Pulmonary artery endothelial cell (primary cell): ENCODE data around the gene GRAP2. TPM values are rescaled to one million over a fixed set of nuclear protein-coding genes. Genes with fewer than 3 reads are reported as not detected.

Experiments used
- DNase-seq: peaks from one replicate; pipeline ENCODE4 v3.0.0-alpha.2; 2011; ENCODE audit warnings: low read depth, low spot score
- total RNA-seq: library from RNA; depleted of rRNA; stranded (reverse); fragments of >200 nt; gene quantifications from 2 replicates; pipeline ENCODE4 v1.2.3, GENCODE V29; 2014

GRAP2 gene
- total RNA-seq, 1 donor from 2014 or later: not detected

DNA sequence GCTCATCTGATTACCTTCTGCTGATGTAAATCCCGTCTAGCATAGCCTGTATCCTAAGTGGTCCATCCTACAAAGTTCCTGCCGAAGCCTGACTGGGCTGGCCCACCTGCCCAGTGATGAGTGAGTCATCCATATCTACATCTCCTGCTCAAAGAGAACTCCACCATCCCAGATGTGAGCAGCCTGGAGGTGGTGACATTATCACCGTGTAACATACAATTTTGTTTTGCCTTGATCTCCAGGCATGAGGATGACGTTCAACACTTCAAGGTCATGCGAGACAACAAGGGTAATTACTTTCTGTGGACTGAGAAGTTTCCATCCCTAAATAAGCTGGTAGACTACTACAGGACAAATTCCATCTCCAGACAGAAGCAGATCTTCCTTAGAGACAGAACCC is 64.9 kb downstream of the GRAP2 start:
- DNase-seq: no peak

DNA sequence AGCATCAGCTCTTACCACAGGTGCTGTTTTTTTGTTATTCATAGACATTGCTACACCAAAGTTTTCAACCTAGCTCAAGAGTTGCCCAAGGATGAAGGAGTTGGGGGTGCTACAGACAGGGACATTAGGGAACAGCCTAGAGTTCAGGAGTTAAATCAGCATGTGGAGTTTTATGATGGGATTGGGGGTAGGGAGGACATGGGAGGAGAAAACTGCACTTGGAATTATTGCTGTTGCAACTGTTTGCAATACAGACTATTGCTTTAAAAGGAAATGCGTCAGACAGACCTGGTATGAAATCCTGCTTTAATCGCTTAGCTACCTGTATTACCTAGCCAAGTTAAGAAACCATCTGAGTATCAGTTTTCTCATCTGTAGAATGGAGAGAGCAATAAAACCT is 65.6 kb downstream of the GRAP2 start:
- no peak for DNase-seq

DNA sequence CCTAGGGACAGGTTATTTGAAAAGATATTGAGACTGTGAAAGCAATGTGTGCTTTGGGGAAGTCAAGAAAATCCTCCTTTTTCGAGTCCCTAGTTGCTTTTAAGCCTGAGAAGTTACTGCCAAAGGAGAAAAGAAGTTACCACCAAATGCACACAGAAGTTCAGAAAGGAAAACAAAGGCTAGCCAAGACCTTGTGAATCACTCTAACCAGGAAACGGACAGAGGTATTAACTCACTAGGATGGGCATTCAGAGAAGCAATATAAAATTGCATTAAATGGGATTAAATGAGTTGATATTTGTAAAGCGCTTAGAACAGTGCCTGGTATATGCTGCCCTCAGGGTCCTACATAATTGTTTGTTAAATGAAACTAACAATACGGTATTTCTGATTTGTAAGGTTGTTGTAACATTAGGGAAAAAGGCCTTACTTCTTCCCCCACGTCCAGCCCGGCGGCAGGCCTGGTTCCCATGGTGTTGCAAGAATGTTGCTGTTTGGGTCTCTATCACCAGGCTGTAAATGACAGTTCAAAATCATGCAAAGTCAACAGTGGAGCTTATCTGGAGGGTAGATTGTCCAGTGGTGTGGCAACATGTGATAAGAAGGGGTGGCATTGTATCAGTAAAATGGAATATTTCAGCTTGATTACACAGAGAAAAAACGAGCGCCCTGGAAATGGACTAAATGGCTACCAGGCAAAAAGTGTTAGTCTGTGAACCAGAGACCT is 66.4 kb downstream of the GRAP2 start:
- no peak for DNase-seq

DNA sequence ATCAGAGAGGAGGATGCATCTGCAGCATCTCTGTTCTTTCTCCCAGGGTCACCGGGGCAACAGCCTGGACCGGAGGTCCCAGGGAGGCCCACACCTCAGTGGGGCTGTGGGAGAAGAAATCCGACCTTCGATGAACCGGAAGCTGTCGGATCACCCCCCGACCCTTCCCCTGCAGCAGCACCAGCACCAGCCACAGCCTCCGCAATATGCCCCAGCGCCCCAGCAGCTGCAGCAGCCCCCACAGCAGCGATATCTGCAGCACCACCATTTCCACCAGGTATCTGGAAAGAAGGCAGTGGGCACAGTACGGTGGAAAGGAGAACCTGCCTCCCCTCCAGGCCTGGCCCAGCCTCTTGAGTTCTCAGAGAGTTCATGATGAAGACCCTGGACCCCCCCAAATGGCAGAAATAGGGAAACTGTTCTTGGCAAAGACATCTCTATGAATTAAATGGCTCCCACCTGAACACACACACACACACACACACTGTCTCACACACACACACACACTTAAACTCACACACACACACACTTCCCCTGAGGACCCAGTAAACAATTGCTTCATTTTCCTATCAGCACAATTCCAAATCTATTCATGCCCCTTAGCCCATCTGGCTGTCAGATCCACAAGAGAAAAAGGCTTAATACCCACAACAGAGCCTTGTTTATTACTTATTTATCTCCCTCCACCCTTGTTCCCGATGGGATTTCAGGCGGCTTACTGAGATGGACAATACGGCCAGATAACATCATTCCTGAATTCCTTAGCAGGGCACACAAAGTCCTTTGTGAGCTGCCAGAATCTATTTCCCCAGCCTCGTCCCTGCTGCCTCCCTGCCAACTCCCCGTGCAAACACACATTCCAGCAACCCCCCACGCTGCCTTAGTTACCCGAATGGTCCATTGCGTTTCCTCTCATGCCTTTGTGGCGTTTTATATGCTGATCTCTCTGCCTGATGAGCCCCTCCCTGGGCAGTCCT is 67.4 kb downstream of the GRAP2 start:
- no peak for DNase-seq

- no peak for DNase-seq
These were observed 69.9 kb downstream of the GRAP2 start for GRCh38 chr22:39970742-39971141.

DNA sequence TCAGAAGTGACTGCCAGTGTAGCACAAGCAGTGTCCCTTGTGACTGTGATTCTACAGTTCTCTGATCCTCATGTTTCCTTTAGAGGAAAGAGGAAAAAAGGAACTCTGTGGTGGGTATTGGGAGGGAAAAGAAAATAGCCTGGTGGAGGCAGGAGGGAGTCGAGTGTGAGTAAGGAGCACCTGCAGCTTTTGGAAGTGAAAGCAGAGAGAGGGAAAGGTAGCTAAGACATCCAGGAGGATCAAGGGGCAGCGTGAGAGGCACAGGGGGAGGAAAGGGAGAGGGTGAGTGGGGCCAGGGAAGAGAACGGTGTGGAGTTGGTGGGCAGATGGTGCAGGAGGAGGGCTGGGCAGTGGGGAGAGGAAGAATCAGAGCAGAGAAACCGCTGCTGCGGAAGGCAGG is 71.8 kb downstream of the GRAP2 start:
- no peak for DNase-seq

DNA sequence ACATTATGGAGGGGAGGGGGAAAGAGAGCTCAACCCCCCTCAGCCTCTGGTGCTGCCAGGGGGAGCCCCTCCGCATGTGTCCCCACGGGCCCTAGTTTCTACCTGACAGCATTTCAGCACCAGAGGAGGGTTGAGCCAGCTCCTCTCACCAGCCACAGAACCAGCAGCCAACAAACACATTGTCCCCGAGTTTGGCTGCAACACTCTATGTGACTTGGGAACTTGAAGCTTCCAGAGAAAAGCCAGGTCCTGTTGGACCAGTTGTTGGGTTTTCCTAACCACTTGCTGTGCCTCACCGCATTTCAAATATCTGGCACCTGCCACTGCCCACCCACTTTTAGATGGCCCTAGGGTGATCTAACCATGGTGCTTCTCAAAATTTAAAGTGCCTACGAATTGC is 72.8 kb downstream of the GRAP2 start:
- no peak for DNase-seq

GRCh38 chr22:39974065-39974464 is 73.2 kb downstream of the GRAP2 start:
- no peak for DNase-seq

GRCh38 chr22:39979048-39979447 is 78.2 kb downstream of the GRAP2 start:
- DNase-seq: no peak

DNA sequence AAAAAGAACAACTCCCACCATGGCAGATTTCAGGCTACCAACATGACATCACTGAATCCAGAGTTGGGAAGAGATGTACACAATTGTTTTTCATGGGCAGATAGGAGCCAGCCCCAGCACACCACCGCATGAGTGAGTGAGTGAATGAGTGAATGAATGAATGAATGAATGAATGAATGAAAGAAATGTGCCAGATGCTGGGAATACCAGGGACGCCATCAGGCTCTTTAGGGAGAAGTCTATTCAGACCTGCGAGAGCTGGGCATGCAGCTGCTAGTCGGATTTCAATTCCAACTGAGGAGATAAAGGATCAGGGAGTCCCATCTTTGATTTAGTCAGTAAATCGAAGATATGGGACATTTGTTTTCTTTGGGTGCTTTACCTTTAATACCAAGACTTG is 78.6 kb downstream of the GRAP2 start:
- DNase-seq: no peak

DNA sequence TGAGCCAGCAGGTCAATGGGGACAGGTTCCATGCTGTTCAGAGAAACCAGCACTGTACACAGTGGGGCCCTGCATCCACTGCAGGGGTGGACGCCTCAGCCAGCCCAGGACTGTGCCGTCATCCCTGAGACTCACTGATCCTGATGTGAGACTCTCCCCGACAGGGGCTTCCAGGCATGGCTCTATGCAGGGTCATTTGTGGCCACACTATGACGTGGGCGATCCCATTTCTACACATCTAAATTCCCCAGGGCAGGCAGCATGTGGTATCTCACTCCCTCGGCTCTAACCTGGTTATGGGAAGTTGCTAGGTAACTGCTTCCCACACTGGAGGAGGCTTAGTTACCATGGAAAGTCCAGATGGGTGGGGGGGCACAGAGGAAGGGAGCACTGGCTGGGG is 79.7 kb downstream of the GRAP2 start:
- no peak for DNase-seq

- no peak for DNase-seq
These were observed 82.5 kb downstream of the GRAP2 start for GRCh38 chr22:39983346-39983745.

GRCh38 chr22:39984006-39984405 is 83.1 kb downstream of the GRAP2 start:
- DNase-seq: no peak

- DNase-seq: no peak
These were observed 83.9 kb downstream of the GRAP2 start for GRCh38 chr22:39984746-39985145.

DNA sequence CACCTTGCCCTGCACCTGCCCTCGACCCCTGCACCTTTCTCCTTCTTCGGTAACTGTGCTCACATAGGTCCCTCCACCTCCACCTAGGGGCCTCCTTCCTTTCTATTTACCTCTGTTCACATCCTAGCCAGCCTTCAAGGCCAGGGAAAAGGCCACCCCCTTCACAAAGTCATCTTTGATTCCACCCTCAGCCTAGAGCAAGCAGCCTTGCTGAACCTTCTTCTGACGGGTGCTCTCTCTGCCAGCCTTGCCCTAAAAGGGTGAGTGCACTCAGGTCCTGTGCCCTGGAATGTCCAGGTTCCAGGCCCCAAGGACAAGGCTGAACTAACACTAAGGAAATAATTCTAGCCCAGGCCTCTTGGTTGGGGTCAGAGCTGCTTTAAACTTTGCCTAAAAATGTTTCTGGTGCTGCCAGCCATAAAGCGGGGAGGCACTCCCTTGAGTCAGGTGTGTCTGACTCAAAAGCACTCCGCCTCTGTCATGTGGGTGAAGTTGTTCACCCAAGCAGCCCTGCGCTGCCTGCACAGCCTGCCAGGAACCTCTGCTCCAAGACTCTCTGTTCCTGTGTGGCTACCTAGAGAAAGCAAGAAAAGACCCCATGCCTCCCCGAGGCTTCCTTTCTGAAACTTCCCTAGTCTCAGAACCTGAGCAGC is 84.6 kb downstream of the GRAP2 start:
- DNase-seq: no peak

DNA sequence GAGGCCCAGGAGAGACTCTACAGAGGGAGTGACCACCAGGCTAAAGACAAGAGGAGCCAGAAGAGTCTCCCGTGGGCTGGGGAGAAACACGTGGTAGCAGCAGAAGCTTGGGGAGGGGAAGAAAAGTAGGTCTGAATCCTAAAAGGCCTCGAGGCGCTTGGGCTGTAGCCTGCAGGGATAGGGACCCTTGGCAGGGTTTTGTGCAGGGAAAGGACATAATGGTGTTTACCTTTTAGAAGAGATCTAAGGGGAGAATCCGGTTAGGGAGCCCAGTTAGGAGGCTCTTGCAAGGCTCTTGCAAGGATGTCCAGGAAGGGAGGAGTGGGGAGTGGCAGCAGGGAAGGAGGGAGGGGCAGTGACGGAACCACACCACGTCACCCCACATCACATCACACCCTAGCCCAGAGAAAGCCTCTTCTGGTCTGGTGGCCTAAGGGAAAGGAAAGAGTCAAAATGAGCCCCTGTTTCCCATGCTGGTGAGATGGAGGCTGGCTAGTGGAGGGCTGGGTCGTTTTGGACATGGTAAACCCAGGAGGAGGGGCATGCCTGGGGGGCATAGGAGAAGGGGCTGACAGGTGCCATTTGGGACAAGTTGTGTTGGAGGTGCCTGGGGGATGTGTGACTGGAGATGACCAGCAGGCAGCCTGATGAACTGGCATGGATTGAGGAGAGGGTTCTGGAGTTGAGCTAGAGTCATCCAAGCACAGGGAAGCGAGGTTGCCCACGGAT is 87.7 kb downstream of the GRAP2 start:
- DNase-seq: no peak

- no peak for DNase-seq
These were observed 88.7 kb downstream of the GRAP2 start for GRCh38 chr22:39989633-39990032.

- no peak for DNase-seq
These were observed 89.8 kb downstream of the GRAP2 start for GRCh38 chr22:39990686-39991085.

DNA sequence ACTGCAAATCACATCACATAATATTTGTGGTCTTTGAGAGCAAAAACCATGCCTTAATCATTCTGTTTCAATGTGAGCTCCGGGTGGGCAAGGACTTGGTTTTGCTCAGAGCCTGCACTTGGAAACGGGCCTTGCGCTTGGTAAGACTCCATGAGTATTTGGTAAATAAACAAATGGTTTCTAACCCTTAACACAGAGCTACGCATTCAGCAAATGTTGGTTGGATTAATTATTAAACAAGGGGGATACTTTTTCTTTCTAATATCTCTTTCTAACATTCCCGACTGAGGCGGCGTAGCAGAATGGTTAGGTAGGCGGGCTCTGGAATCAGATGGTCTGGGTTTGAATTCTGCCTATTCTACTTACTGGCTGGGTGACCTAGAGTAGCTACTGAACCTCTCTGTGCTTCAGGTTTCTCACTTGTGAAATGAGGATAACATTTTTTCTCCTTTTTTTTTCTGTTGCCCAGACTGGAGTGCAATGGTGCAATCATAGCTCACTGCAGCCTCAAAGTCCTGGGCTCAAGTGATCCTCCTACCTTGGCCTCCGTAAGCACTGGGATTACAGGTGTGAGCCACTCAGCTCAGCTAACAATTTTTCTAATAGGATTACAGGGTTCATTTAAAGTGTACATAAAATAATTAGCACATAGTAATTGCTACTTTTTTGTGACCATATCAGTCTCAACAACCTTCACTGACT is 90.4 kb downstream of the GRAP2 start:
- no peak for DNase-seq

GRCh38 chr22:39992088-39992826 is 91.4 kb downstream of the GRAP2 start:
- no peak for DNase-seq
